HL-60 (cell line): ENCODE results near the gene GABARAP.

Experiments
- DNase-seq, 2 experiments: peaks; one replicate each; pipeline ENCODE4 v3.0.0-alpha.2; 2010 to 2020; ENCODE audit warnings: low read depth in 1 of 2, low spot score in 1 of 2
- H3K27ac ChIP-seq: fragments of 250-450 bp; sonication (Bioruptor Pico); replicated peaks from 2 replicates; pipeline ENCODE4 v1.5.1; 2020; ENCODE audit warnings: mild to moderate bottlenecking, moderate library complexity
- H3K27me3 ChIP-seq: fragments of 250-450 bp; sonication (Bioruptor Pico); 2 replicates; pipeline ENCODE4 v1.5.1; 2021; ENCODE audit warnings: mild to moderate bottlenecking, moderate library complexity; ENCODE audit not compliant: insufficient read depth, poor library complexity, severe bottlenecking
- H3K4me3 ChIP-seq: replicated peaks from 2 replicates; pipeline ENCODE4 v1.5.1; 2011; ENCODE audit warnings: mild to moderate bottlenecking, control low read depth, low read length; ENCODE audit not compliant: insufficient read depth
- CTCF ChIP-seq: IDR thresholded peaks from one replicate; pipeline ENCODE4 v1.5.1; 2011; ENCODE audit warnings: low read length, control low read depth, inconsistent platforms; ENCODE audit not compliant: insufficient read depth
- GABPA ChIP-seq: IDR thresholded peaks from 2 replicates; pipeline ENCODE4 v1.6.1; 2012; ENCODE audit warnings: low read depth
- POLR2AphosphoS5 ChIP-seq: IDR thresholded peaks from 2 replicates; pipeline ENCODE4 v1.6.1; 2012; ENCODE audit warnings: low read depth
- REST ChIP-seq: IDR thresholded peaks from 2 replicates; pipeline ENCODE4 v1.6.1; 2012; ENCODE audit warnings: low read depth; ENCODE audit not compliant: insufficient replicate concordance
- SPI1 ChIP-seq: IDR thresholded peaks from 2 replicates; pipeline ENCODE4 v1.6.1; 2012; ENCODE audit warnings: low read depth, mild to moderate bottlenecking, borderline replicate concordance

The GABARAP gene

GRCh38 chr17:7289256-7290032 lies 47.2 kb upstream of the GABARAP start:
- TF ChIP-seq CTCF (no peak), REST (no peak), POLR2AphosphoS5 (no peak), SPI1 (no peak), GABPA (no peak)
- no peak for DNase-seq
- H3K4me3 ChIP-seq, result no peak overlapping the region
- no peak overlapping the region for H3K27ac ChIP-seq
- H3K27me3 ChIP-seq, result no peaks in the 10 kb centered on the region

- H3K27ac ChIP-seq, result no peak overlapping the region
- TF ChIP-seq GABPA (no peak), REST (no peak)
- no peaks in the 10 kb centered on the region for H3K27me3 ChIP-seq
- DNase-seq, result no peak
- no peak overlapping the region for H3K4me3 ChIP-seq
Measured at GRCh38 chr17:7285679-7286078, 43.4 kb upstream of the GABARAP start.

- Histone ChIP-seq H3K4me3 (no peak overlapping the region), H3K27ac (no peak overlapping the region), H3K27me3 (no peaks in the 10 kb centered on the region)
- TF ChIP-seq POLR2AphosphoS5, result no peak
- no peak for TF ChIP-seq SPI1
- no peak for DNase-seq
Measured at GRCh38 chr17:7284911-7285310, 42.7 kb upstream of the GABARAP start.

GRCh38 chr17:7283471-7284216 lies 41.4 kb upstream of the GABARAP start:
- TF ChIP-seq POLR2AphosphoS5 (no peak), CTCF (no peak), SPI1 (no peak), GABPA (no peak), REST (no peak)
- DNase-seq, result no peak
- no peak overlapping the region for H3K4me3 ChIP-seq
- H3K27me3 ChIP-seq, result no peaks in the 10 kb centered on the region
- no peak overlapping the region for H3K27ac ChIP-seq
